OCI-LY7 (cell line): ENCODE results near the gene GALNT10.

Experiments used
- EZH2phosphoT487 ChIP-seq: fragments of 200-600 bp; sonication (generic); IDR thresholded peaks from 2 replicates; pipeline ENCODE4 v1.6.1; 2018; ENCODE audit warnings: low read depth, borderline replicate concordance, mild to moderate bottlenecking, mixed run types, antibody characterized with exemption, low read length, moderate library complexity, mixed read lengths
- TF ChIP-seq, protein P1 (sequence below): fragments of 200-600 bp; sonication (generic); conservative IDR thresholded peaks from 2 replicates; pipeline ENCODE4 v1.5.1; 2014; ENCODE audit warnings: mild to moderate bottlenecking, antibody characterized with exemption, low read length, moderate library complexity, mixed read lengths

DNA sequence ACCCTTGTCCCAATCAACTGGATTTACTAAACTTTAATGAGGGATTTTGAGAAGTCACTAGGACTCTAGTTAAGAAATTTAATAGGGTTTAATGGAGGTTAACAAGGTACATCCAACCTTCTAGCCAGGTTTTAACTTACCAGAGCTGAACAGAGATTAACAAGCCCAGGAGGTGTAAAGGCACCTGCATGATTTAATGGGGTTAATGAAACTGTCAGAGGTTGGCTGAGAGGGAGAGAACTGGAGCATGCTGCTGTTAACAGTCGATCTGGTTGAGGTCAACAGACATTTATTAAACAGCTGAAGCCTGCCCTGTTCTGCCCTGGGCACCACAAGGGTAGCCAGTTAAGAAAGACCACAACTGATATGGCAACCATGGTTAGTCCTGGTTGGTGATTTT is 273.9 kb downstream of the GALNT10 start:
- TF ChIP-seq, protein P1, sequence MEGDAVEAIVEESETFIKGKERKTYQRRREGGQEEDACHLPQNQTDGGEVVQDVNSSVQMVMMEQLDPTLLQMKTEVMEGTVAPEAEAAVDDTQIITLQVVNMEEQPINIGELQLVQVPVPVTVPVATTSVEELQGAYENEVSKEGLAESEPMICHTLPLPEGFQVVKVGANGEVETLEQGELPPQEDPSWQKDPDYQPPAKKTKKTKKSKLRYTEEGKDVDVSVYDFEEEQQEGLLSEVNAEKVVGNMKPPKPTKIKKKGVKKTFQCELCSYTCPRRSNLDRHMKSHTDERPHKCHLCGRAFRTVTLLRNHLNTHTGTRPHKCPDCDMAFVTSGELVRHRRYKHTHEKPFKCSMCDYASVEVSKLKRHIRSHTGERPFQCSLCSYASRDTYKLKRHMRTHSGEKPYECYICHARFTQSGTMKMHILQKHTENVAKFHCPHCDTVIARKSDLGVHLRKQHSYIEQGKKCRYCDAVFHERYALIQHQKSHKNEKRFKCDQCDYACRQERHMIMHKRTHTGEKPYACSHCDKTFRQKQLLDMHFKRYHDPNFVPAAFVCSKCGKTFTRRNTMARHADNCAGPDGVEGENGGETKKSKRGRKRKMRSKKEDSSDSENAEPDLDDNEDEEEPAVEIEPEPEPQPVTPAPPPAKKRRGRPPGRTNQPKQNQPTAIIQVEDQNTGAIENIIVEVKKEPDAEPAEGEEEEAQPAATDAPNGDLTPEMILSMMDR: no peak
- no peak for TF ChIP-seq EZH2phosphoT487
